Fibroblast of the aortic adventitia (primary cell): Measurements from ENCODE around the gene CTAG2. TPM values are rescaled to one million over a fixed set of nuclear protein-coding genes. Genes with fewer than 3 reads are reported as not detected.

Experiments used
- DNase-seq: peaks from one replicate; pipeline ENCODE4 v3.0.0-alpha.2; 2010; ENCODE audit warnings: low read depth
- H3K4me3 ChIP-seq: 2 replicates; pipeline ENCODE4 v1.5.1; 2011; ENCODE audit warnings: low read depth, mild to moderate bottlenecking, control low read depth, low read length, moderate library complexity
- CTCF ChIP-seq: IDR thresholded peaks from 2 replicates; pipeline ENCODE4 v1.5.1; 2011; ENCODE audit warnings: mild to moderate bottlenecking, low read length, control low read depth, inconsistent platforms; ENCODE audit not compliant: insufficient read depth
- total RNA-seq: library from RNA; depleted of rRNA; stranded (reverse); fragments of >200 nt; gene quantifications from 2 replicates; pipeline ENCODE4 v1.2.3, GENCODE V29; 2012; ENCODE audit warnings: low replicate concordance

CTAG2 gene
- total RNA-seq, 1 donor, result not detected

DNA sequence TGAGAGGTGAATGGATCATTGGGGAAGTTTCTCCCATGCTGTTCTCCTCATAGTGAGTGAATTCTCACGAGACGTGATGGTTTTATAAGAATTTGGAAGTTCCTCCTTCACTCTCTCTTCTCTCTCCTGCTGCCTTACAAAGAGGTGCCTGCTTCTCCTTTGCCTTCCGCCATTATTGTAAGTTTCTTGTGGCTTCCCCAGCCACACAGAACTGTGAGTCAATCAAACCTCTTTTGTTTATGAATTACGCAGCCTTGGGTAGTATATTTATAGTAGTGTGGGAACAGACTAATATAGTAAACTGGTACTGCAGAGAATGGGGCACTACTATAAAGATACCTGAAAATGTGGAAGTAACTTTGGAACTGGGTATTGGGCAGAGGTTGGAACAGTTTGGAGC, 7.8 kb upstream of the CTAG2 start:
- no peak for TF ChIP-seq CTCF
- no peak for DNase-seq

DNA sequence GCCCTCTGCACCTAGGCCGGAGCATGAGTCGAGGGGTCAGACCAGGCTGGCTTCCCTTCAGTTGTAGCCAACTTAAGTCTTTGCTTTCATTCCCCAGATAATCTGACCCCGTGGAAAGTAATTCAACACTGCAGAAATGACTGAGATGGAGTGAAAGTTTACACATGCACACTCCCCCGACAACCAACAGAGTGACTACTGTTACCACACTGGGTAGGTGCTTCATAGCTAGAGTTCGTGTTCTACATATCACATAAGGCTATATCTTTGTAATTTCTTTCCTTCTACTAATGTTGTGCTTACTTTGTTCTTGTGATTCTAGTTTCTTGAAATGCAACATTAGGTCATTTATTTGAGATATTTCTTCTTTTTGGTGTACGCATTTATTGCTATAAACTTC, 7.2 kb upstream of the CTAG2 start:
- H3K4me3 ChIP-seq, result no peak overlapping the region
- no peak for TF ChIP-seq CTCF
- no peak for DNase-seq

More for the DNA sequence above, 7.8 kb upstream of the CTAG2 start:
- no peak overlapping the region for H3K4me3 ChIP-seq

GRCh38 chrX:154658957-154659356, 5.6 kb upstream of the CTAG2 start:
- TF ChIP-seq CTCF, result no peak
- DNase-seq, result no peak
- H3K4me3 ChIP-seq, result no peak overlapping the region

DNA sequence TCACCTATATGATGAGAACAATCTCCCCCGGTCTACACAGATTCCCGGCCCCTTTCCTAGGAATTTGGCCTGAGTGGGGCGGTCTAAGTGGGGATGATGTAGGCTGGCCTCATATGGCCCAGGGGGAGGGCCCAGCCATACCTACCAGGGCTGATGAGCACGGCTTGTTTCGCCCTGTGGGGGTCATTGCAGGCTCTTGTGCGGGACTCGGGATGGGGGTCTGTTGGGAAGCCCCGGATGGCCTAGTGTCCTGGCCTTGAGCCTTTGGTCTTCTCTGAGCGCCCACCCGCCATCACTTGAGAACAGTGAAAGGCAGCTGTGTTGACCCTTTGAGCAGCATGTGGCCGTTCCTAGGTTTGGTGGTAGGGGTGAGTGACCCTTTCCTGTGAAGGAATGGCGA, 4.8 kb upstream of the CTAG2 start:
- DNase-seq, result no peak
- TF ChIP-seq CTCF, result no peak

DNA sequence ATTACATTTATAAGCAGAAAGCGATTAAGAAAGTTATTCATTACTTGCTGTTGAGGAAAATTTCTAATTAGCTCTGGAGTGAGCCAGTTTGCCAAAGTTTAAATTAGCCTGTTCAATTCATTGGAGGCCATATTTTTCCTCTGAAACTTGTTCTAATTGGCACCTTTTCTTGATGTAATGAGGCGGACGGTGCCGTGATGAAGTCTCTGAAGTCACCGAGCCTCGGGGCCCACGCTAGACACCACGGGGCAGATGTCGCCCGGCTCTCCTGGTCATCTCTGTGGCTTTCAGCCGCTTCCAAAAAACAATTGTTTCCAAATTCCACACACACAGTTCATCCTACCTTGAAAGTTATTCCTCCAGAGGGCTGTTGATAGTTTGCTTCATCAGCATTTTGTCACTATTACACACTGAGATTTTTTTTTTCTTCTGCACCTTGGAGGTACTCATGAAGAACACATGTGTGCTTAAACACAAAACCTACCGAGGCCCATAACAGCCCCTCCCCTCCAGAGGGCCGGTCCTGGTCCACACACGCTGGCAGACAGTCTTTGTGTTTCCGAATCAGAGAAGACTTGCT, 3.9 kb upstream of the CTAG2 start:
- TF ChIP-seq CTCF, result no peak
- DNase-seq, result no peak
- no peak overlapping the region for H3K4me3 ChIP-seq

More for the DNA sequence above, 4.8 kb upstream of the CTAG2 start:
- no peak overlapping the region for H3K4me3 ChIP-seq

DNA sequence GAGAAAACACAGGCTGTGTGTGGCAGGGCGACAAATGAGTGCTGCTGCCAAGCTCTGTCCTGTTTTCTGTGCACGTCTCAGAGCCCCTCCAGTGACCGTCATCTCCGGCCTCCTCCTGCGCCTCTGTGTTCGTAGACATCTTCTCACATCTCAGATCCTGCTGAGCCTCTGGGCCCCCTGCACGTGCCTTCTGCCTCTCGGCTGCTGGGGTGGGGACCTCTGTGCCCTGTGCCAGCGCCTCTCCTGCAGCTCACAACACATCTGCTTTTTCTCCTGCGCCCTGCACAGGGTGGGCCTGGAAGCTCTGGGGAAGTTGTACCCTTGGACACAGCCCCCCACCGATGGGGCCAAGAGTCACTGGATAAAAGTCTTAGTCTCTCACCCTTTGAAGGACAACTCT, 2.4 kb upstream of the CTAG2 start:
- TF ChIP-seq CTCF, result no peak
- DNase-seq, result no peak

GRCh38 chrX:154655346-154655745, 2.0 kb upstream of the CTAG2 start:
- no peak overlapping the region for H3K4me3 ChIP-seq
- TF ChIP-seq CTCF, result no peak
- DNase-seq, result no peak

More for the DNA sequence above, 2.4 kb upstream of the CTAG2 start:
- H3K4me3 ChIP-seq, result no peak overlapping the region
